ENCODE results near the gene GPR85.
A peak's percentile ranks its signal among the peaks of the same experiment; 100 is the strongest.
"Not testable (repeated sequence)": the region's sequence is repeated elsewhere in the genome, so short reads cannot be mapped to it uniquely, and the experiment has no call there.

The GPR85 gene

GRCh38 chr7:113086431-113086888 lies at the start of gene GPR85:
Gene GPR85, minus strand, starts transcription at chr7:113086827. Its CDS starts 2,106 bp downstream, at chr7:113084721.
- DNase-seq (ENCODE audit: low spot score): peak; percentile 30

- DNase-seq (ENCODE audit: low spot score): no peak
Observed at GRCh38 chr7:113134025-113134424, 47.4 kb upstream of the GPR85 start.

GRCh38 chr7:113131367-113131766 lies 44.7 kb upstream of the GPR85 start:
- no peak for DNase-seq (ENCODE audit: low spot score)

GRCh38 chr7:113128031-113128430 lies 41.4 kb upstream of the GPR85 start:
- no peak for DNase-seq (ENCODE audit: low spot score)

- no peak for DNase-seq (ENCODE audit: low spot score)
Observed at GRCh38 chr7:113125728-113126127, 39.1 kb upstream of the GPR85 start.

- no peak for DNase-seq (ENCODE audit: low spot score)
Observed at GRCh38 chr7:113122744-113123143, 36.1 kb upstream of the GPR85 start.

- DNase-seq (ENCODE audit: low spot score): no peak
Observed at GRCh38 chr7:113120647-113121046, 34.0 kb upstream of the GPR85 start.

- DNase-seq (ENCODE audit: low spot score): no peak
Observed at GRCh38 chr7:113119429-113119828, 32.8 kb upstream of the GPR85 start.

GRCh38 chr7:113118074-113118959 lies 31.7 kb upstream of the GPR85 start, which contains the start of gene SMIM30:
Gene SMIM30, minus strand, starts transcription at chr7:113118554. Its CDS starts 976 bp downstream, at chr7:113117578.
- DNase-seq (ENCODE audit: low spot score): peak; percentile 93

GRCh38 chr7:113117374-113117774 lies 30.7 kb upstream of the GPR85 start:
- not testable (repeated sequence) for DNase-seq (ENCODE audit: low spot score)

- DNase-seq (ENCODE audit: low spot score): peak; percentile 43
Observed at GRCh38 chr7:113113912-113114311, 27.3 kb upstream of the GPR85 start.

- DNase-seq (ENCODE audit: low spot score): no peak
Observed at GRCh38 chr7:113109718-113110117, 23.1 kb upstream of the GPR85 start.

GRCh38 chr7:113100121-113100603 lies 13.5 kb upstream of the GPR85 start:
- no peak for DNase-seq (ENCODE audit: low spot score)

- DNase-seq (ENCODE audit: low spot score): no peak
Observed at GRCh38 chr7:113099284-113099919, 12.8 kb upstream of the GPR85 start.

GRCh38 chr7:113094517-113095249 lies 8.1 kb upstream of the GPR85 start:
- no peak for DNase-seq (ENCODE audit: low spot score)

GRCh38 chr7:113093561-113093960 lies 6.9 kb upstream of the GPR85 start:
- no peak for DNase-seq (ENCODE audit: low spot score)

- no peak for DNase-seq (ENCODE audit: low spot score)
Observed at GRCh38 chr7:113092762-113093161, 6.1 kb upstream of the GPR85 start.

- no peak for DNase-seq (ENCODE audit: low spot score)
Observed at GRCh38 chr7:113087071-113087998, 708 bp upstream of the GPR85 start.

GRCh38 chr7:113085781-113086390 lies 741 bp downstream of the GPR85 start:
- no peak for DNase-seq (ENCODE audit: low spot score)

GRCh38 chr7:113084496-113085172 lies 2.0 kb downstream of the GPR85 start:
- no peak for DNase-seq (ENCODE audit: low spot score)
